ENCODE measurements around the gene ERBB4.

DNA sequence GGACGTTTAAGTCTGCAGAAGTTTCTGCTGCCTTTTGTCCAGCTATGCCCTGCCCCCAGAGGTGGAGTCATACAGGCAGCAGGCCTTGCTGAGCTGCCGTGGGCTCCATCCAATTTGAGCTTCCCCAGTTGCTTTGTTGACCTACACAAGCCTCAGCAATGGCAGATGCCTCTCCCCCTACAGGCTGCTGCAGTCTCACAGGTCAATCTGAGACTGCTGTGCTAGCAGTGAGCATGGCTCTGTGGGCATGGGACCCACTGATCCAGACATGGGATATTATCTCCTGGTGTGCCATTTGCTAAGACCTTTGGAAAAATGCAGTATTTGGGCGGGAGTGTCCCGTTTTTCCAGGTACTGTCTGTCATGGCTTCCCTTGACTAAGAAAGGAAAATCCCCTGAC lies 726.0 kb downstream of the ERBB4 start:
- TF ChIP-seq, protein P1, sequence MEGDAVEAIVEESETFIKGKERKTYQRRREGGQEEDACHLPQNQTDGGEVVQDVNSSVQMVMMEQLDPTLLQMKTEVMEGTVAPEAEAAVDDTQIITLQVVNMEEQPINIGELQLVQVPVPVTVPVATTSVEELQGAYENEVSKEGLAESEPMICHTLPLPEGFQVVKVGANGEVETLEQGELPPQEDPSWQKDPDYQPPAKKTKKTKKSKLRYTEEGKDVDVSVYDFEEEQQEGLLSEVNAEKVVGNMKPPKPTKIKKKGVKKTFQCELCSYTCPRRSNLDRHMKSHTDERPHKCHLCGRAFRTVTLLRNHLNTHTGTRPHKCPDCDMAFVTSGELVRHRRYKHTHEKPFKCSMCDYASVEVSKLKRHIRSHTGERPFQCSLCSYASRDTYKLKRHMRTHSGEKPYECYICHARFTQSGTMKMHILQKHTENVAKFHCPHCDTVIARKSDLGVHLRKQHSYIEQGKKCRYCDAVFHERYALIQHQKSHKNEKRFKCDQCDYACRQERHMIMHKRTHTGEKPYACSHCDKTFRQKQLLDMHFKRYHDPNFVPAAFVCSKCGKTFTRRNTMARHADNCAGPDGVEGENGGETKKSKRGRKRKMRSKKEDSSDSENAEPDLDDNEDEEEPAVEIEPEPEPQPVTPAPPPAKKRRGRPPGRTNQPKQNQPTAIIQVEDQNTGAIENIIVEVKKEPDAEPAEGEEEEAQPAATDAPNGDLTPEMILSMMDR (IDR thresholded peaks at IDR 0.05; ENCODE audit: low read length) = no peak
- TF ChIP-seq EZH2 (optimal IDR thresholded peaks at IDR 0.05; ENCODE audit: low read depth, low read length) = no peak

Measured in MM.1S (cell line).